Measurements from ENCODE around the gene IL5.
"Not testable (repeated sequence)": the region's sequence is repeated elsewhere in the genome, so short reads cannot be mapped to it uniquely, and the experiment has no call there.

GRCh38 chr5:132548834-132549233 lies 5.5 kb upstream of the IL5 start:
- not testable (repeated sequence) for TF ChIP-seq CTCF, POLR2A, EP300 (IDR thresholded peaks at IDR 0.05)
